OCI-LY3 (cell line): ENCODE data around the gene UPK2.

Experiments
- EZH2phosphoT487 ChIP-seq: fragments of 200-600 bp; shearing (Covaris generic); IDR thresholded peaks from 2 replicates; pipeline ENCODE4 v1.6.1; 2018; ENCODE audit warnings: antibody characterized with exemption, mixed run types, low read depth
- TF ChIP-seq, protein P1 (sequence below): fragments of 200-600, 300-600 bp; sonication (generic); IDR thresholded peaks from 2 replicates; pipeline ENCODE4 v1.5.1; 2014; ENCODE audit warnings: antibody characterized with exemption, low read length, low read depth

DNA sequence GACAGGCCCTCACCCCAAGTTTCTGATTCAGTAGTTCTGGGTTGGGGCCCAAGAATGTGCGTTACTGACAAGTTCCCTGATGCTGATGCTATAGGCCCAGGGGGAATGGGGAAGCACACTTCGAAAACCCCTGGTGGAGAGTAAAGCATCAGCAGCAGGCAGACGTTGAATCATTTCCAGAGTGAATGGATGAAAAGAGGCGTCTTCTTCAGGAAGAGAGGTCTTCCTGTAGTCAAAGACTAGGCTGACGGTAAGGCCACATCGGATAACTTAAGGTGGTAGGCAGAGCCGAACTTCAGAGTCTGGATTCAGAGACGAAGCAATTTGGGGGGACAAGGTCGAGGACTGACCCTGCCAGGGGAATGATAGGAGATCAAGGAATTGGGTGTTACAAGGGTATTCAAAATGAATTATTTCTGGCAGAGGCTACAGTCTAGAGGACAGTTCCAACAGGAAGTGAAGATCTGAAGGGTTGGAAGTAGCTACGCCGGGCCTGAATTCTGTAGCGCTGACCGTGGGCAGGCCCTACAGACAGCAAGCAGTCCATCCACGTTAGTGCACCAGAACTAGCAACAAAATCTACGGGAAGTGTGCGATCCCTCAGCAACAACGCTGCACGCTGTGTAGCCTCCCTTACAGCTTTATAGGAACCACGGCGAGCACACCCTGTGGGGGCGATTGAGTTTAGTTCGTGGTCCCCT, 41.0 kb downstream of the UPK2 start:
- TF ChIP-seq, protein P1, sequence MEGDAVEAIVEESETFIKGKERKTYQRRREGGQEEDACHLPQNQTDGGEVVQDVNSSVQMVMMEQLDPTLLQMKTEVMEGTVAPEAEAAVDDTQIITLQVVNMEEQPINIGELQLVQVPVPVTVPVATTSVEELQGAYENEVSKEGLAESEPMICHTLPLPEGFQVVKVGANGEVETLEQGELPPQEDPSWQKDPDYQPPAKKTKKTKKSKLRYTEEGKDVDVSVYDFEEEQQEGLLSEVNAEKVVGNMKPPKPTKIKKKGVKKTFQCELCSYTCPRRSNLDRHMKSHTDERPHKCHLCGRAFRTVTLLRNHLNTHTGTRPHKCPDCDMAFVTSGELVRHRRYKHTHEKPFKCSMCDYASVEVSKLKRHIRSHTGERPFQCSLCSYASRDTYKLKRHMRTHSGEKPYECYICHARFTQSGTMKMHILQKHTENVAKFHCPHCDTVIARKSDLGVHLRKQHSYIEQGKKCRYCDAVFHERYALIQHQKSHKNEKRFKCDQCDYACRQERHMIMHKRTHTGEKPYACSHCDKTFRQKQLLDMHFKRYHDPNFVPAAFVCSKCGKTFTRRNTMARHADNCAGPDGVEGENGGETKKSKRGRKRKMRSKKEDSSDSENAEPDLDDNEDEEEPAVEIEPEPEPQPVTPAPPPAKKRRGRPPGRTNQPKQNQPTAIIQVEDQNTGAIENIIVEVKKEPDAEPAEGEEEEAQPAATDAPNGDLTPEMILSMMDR, result 0 out of 2 replicates have a peak, but pooled peaks have one; percentile 5
- no peak for TF ChIP-seq EZH2phosphoT487
